Activated T-cell treated with anti-CD3 and anti-CD28 coated beads for 24 hours (primary cell): ENCODE data around the gene FBXW10B.
"Not testable (repeated sequence)": the region's sequence is repeated elsewhere in the genome, so short reads cannot be mapped to it uniquely, and the experiment has no call there.

Source experiments
- DNase-seq: peaks from one replicate; pipeline ENCODE4 v3.0.0-alpha.2; 2020; ENCODE audit warnings: low read depth

FBXW10B gene

GRCh38 chr17:15619331-15620058 is at the start of gene FBXW10B:
Gene FBXW10B, minus strand, starts transcription at chr17:15619704. Its CDS starts 192 bp downstream, at chr17:15619512.
- not testable (repeated sequence) for DNase-seq

- DNase-seq, result no peak
Observed at GRCh38 chr17:15663691-15664090, 44.2 kb upstream of the FBXW10B start.

GRCh38 chr17:15663176-15663575 is 43.7 kb upstream of the FBXW10B start:
- no peak for DNase-seq

GRCh38 chr17:15662681-15663080 is 43.2 kb upstream of the FBXW10B start:
- DNase-seq, result no peak

GRCh38 chr17:15660077-15660476 is 40.6 kb upstream of the FBXW10B start:
- DNase-seq, result no peak

- no peak for DNase-seq
Observed at GRCh38 chr17:15659663-15660062, 40.2 kb upstream of the FBXW10B start.

- DNase-seq, result no peak
Observed at GRCh38 chr17:15659236-15659635, 39.7 kb upstream of the FBXW10B start.

GRCh38 chr17:15658296-15658695 is 38.8 kb upstream of the FBXW10B start:
- DNase-seq, result no peak

- no peak for DNase-seq
Observed at GRCh38 chr17:15657868-15658267, 38.4 kb upstream of the FBXW10B start.

GRCh38 chr17:15654886-15655561 is 35.5 kb upstream of the FBXW10B start:
- DNase-seq, result no peak

- DNase-seq, result not testable (repeated sequence)
Observed at GRCh38 chr17:15654401-15654800, 34.9 kb upstream of the FBXW10B start.

GRCh38 chr17:15652960-15653359 is 33.5 kb upstream of the FBXW10B start:
- DNase-seq, result no peak

GRCh38 chr17:15651583-15652110 is 32.1 kb upstream of the FBXW10B start:
- no peak for DNase-seq

- DNase-seq, result no peak
Observed at GRCh38 chr17:15650741-15651582, 31.5 kb upstream of the FBXW10B start.

GRCh38 chr17:15649861-15650421 is 30.4 kb upstream of the FBXW10B start:
- DNase-seq, result no peak

GRCh38 chr17:15648386-15648785 is 28.9 kb upstream of the FBXW10B start:
- DNase-seq, result no peak

GRCh38 chr17:15645942-15646312 is 26.4 kb upstream of the FBXW10B start:
- DNase-seq, result not testable (repeated sequence)

GRCh38 chr17:15645099-15645941 is 25.8 kb upstream of the FBXW10B start:
- DNase-seq, result not testable (repeated sequence)

- not testable (repeated sequence) for DNase-seq
Observed at GRCh38 chr17:15642505-15643251, 23.2 kb upstream of the FBXW10B start.

- DNase-seq, result not testable (repeated sequence)
Observed at GRCh38 chr17:15642014-15642413, 22.5 kb upstream of the FBXW10B start.
